Osteoblast (primary cell): ENCODE data around the gene FLNC. TPM values are rescaled to one million over a fixed set of nuclear protein-coding genes. Genes with fewer than 3 reads are reported as not detected.

ENCODE experiments used
- DNase-seq: peaks from one replicate; pipeline ENCODE4 v3.0.0; 2011; ENCODE audit warnings: low spot score, mixed read lengths; ENCODE audit not compliant: insufficient read length; ENCODE audit errors: missing footprints
- H2AFZ ChIP-seq: 2 replicates; pipeline ENCODE4 v1.6.0; 2011; ENCODE audit warnings: mild to moderate bottlenecking, low read length
- H3K27ac ChIP-seq: 2 replicates; pipeline ENCODE4 v1.5.1; 2011; ENCODE audit warnings: mild to moderate bottlenecking, low read depth, low read length, moderate library complexity
- H3K27me3 ChIP-seq: 2 replicates; pipeline ENCODE4 v1.6.0; 2012; ENCODE audit warnings: mild to moderate bottlenecking, control low read depth, inconsistent platforms, low read length, moderate library complexity; ENCODE audit not compliant: insufficient read depth
- H3K36me3 ChIP-seq: 2 replicates; pipeline ENCODE4 v1.5.1; 2011; ENCODE audit warnings: mild to moderate bottlenecking, low read length, control low read depth, moderate library complexity; ENCODE audit not compliant: insufficient read depth
- H3K4me1 ChIP-seq: 2 replicates; pipeline ENCODE4 v1.5.1; 2011; ENCODE audit warnings: mild to moderate bottlenecking, low read length, control low read depth, moderate library complexity; ENCODE audit not compliant: insufficient read depth
- H3K4me2 ChIP-seq: 2 replicates; pipeline ENCODE4 v1.6.0; 2011; ENCODE audit warnings: mild to moderate bottlenecking, low read length; ENCODE audit not compliant: insufficient read depth
- H3K4me3 ChIP-seq: fragments of 200-600 bp; sonication (generic); 3 replicates; pipeline ENCODE4 v1.5.1; 2012; ENCODE audit warnings: mild to moderate bottlenecking, low read length, inconsistent platforms; ENCODE audit not compliant: insufficient read depth
- H3K79me2 ChIP-seq: 2 replicates; pipeline ENCODE4 v1.6.0; 2012; ENCODE audit warnings: mild to moderate bottlenecking, low read length, control low read depth, inconsistent platforms; ENCODE audit not compliant: insufficient read depth
- H3K9me3 ChIP-seq: 2 replicates; pipeline ENCODE4 v1.5.1; 2011; ENCODE audit warnings: low read depth, low read length, control low read depth
- H4K20me1 ChIP-seq: 2 replicates; pipeline ENCODE4 v1.6.0; 2012; ENCODE audit warnings: mild to moderate bottlenecking, low read length, control low read depth; ENCODE audit not compliant: insufficient read depth
- total RNA-seq: library from RNA; depleted of rRNA; stranded (reverse); fragments of >200 nt; gene quantifications from 2 replicates; pipeline ENCODE4 v1.2.3, GENCODE V29; 2012
- TF ChIP-seq, protein P1 (sequence below): IDR thresholded peaks from 2 replicates; pipeline ENCODE4 v1.5.1; 2011; ENCODE audit warnings: mild to moderate bottlenecking, low read depth, low read length, moderate library complexity; ENCODE audit errors: extremely low read depth

The FLNC gene
- total RNA-seq, 1 donor = 130 TPM

- H3K4me1 ChIP-seq = no peaks in the 10 kb centered on the region
- TF ChIP-seq, protein P1, sequence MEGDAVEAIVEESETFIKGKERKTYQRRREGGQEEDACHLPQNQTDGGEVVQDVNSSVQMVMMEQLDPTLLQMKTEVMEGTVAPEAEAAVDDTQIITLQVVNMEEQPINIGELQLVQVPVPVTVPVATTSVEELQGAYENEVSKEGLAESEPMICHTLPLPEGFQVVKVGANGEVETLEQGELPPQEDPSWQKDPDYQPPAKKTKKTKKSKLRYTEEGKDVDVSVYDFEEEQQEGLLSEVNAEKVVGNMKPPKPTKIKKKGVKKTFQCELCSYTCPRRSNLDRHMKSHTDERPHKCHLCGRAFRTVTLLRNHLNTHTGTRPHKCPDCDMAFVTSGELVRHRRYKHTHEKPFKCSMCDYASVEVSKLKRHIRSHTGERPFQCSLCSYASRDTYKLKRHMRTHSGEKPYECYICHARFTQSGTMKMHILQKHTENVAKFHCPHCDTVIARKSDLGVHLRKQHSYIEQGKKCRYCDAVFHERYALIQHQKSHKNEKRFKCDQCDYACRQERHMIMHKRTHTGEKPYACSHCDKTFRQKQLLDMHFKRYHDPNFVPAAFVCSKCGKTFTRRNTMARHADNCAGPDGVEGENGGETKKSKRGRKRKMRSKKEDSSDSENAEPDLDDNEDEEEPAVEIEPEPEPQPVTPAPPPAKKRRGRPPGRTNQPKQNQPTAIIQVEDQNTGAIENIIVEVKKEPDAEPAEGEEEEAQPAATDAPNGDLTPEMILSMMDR = no peak
- no peak for DNase-seq
- no peak overlapping the region for H3K4me3 ChIP-seq
- no peaks in the 10 kb centered on the region for H3K9me3 ChIP-seq
- no peak overlapping the region for H2AFZ ChIP-seq
- no peaks in the 10 kb centered on the region for H3K79me2 ChIP-seq
- no peak overlapping the region for H3K4me2 ChIP-seq
- no peak overlapping the region for H3K27ac ChIP-seq
- no peaks in the 10 kb centered on the region for H3K27me3 ChIP-seq
- no peaks in the 10 kb centered on the region for H4K20me1 ChIP-seq
- peaks cover 5% of the 10 kb centered on the region for H3K36me3 ChIP-seq
These were observed 25.7 kb upstream of the FLNC start for GRCh38 chr7:128804484-128804883.

- no peaks in the 10 kb centered on the region for H3K79me2 ChIP-seq
- TF ChIP-seq, protein P1 = no peak
- H3K27ac ChIP-seq = no peak overlapping the region
- no peaks in the 10 kb centered on the region for H4K20me1 ChIP-seq
- no peak overlapping the region for H3K4me2 ChIP-seq
- H3K9me3 ChIP-seq = no peaks in the 10 kb centered on the region
- no peaks in the 10 kb centered on the region for H3K4me1 ChIP-seq
- DNase-seq = no peak
- H3K36me3 ChIP-seq = peaks cover 5% of the 10 kb centered on the region
- H2AFZ ChIP-seq = no peak overlapping the region
- H3K4me3 ChIP-seq = no peak overlapping the region
- no peaks in the 10 kb centered on the region for H3K27me3 ChIP-seq
These were observed 25.0 kb upstream of the FLNC start for GRCh38 chr7:128805225-128805624.

- no peaks in the 10 kb centered on the region for H3K79me2 ChIP-seq
- H3K9me3 ChIP-seq = no peaks in the 10 kb centered on the region
- H3K4me1 ChIP-seq = no peaks in the 10 kb centered on the region
- H3K4me2 ChIP-seq = no peak overlapping the region
- no peak overlapping the region for H3K4me3 ChIP-seq
- H4K20me1 ChIP-seq = no peaks in the 10 kb centered on the region
- peaks cover 5% of the 10 kb centered on the region for H3K36me3 ChIP-seq
- no peaks in the 10 kb centered on the region for H3K27me3 ChIP-seq
- no peak overlapping the region for H2AFZ ChIP-seq
- no peak overlapping the region for H3K27ac ChIP-seq
- DNase-seq = no peak
- TF ChIP-seq, protein P1 = no peak
These were observed 23.0 kb upstream of the FLNC start for GRCh38 chr7:128807191-128807590.

DNA sequence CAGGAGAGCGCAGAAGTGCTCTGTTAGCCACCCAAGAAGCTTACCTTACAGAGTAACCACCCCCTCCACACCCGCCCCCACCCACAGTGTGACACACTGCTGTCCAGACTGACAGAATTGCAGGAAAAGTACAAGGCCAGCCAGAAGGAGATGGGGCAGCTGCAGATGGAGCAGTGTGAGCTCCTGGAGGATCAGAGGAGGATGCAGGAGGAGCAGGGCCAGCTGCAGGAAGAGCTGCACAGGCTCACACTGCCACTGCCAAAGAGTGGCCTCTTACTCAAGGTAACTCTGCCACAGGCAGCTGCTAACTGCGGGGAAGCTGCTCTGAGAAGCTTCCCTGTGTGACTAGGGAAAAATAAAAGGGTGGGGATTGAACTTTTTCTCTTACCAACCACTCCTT is 20.8 kb upstream of the FLNC start:
- Histone ChIP-seq H3K79me2 (no peaks in the 10 kb centered on the region), H3K4me3 (no peak overlapping the region), H3K4me2 (no peak overlapping the region), H4K20me1 (no peaks in the 10 kb centered on the region), H3K4me1 (no peaks in the 10 kb centered on the region), H2AFZ (no peak overlapping the region), H3K27me3 (no peaks in the 10 kb centered on the region), H3K27ac (no peak overlapping the region), H3K9me3 (no peaks in the 10 kb centered on the region), H3K36me3 (peaks cover 5% of the 10 kb centered on the region)
- TF ChIP-seq, protein P1 = no peak
- no peak for DNase-seq
